Gastroesophageal sphincter (tissue), 4 donors: ENCODE measurements around the gene USP24. TPM values are rescaled to one million over a fixed set of nuclear protein-coding genes. Genes with fewer than 3 reads are reported as not detected.

Experiments used
- ATAC-seq: fragments of 150-250 bp; one replicate; pipeline ENCODE4 v1.9.1; 2016; ENCODE audit warnings: mild to moderate bottlenecking, moderate library complexity
- H3K27ac ChIP-seq, 4 donors: fragments of 200-600 bp; sonication (generic) in 3 of 4; 1 replicate in 3 of 4; 2 replicates in 1 of 4; pipeline ENCODE4 v1.5.1; 2016 to 2019
- H3K27me3 ChIP-seq: fragments of 200-600 bp; sonication (generic); one replicate; pipeline ENCODE4 v1.5.1; 2019
- H3K36me3 ChIP-seq, 2 donors: fragments of 200-600 bp; sonication (generic); one replicate each; pipeline ENCODE4 v1.5.1; 2019; ENCODE audit warnings: control low read depth in 1 of 2
- H3K4me1 ChIP-seq, 3 donors: fragments of 200-600 bp; sonication (generic); 1 replicate in 2 of 3; 2 replicates in 1 of 3; pipeline ENCODE4 v1.5.1; 2016 to 2019; ENCODE audit warnings: control low read depth in 2 of 3
- H3K4me3 ChIP-seq, 2 donors: fragments of 200-600 bp; sonication (generic); one replicate each; pipeline ENCODE4 v1.5.1; 2019; ENCODE audit warnings: mild to moderate bottlenecking in 1 of 2, moderate library complexity in 1 of 2
- H3K9me3 ChIP-seq, 3 donors: fragments of 200-600 bp; sonication (generic); one replicate each; pipeline ENCODE4 v1.5.1; 2017 to 2019; ENCODE audit warnings: control low read depth in 2 of 3
- CTCF ChIP-seq, 4 experiments: fragments of 200-600 bp in 2 of 4; fragments of 450-650 bp in 2 of 4; sonication (generic) in 1 of 4; IDR thresholded peaks; one replicate each; pipeline ENCODE4 v1.5.1; 2017 to 2019; ENCODE audit warnings: antibody characterized with exemption in 4 of 4, mild to moderate bottlenecking in 2 of 4, moderate library complexity in 2 of 4
- EP300 ChIP-seq: sonication (generic); formaldehyde crosslinking; IDR thresholded peaks from one replicate; pipeline ENCODE4 v1.6.1; 2017; ENCODE audit warnings: antibody characterized with exemption, mild to moderate bottlenecking
- POLR2A ChIP-seq, 2 donors: fragments of 450-650 bp; IDR thresholded peaks; one replicate each; pipeline ENCODE4 v1.6.1; 2017; ENCODE audit warnings: antibody characterized with exemption in 2 of 2, mild to moderate bottlenecking in 2 of 2, moderate library complexity in 1 of 2
- POLR2AphosphoS5 ChIP-seq: sonication (generic); formaldehyde crosslinking; IDR thresholded peaks from one replicate; pipeline ENCODE4 v1.6.1; 2017; ENCODE audit warnings: antibody characterized with exemption
- WGBS, 2 donors: methylation state at CpG; one replicate each; pipeline ENCODE4 v1.1.5; 2018; ENCODE audit warnings: low coverage in 1 of 2; 5-methylcytosine and 5-hydroxymethylcytosine counted together
- total RNA-seq, 4 donors: library from RNA; depleted of rRNA; stranded (reverse); fragments of >200 nt; gene quantifications; one replicate each; pipeline ENCODE4 v1.1.0, GENCODE V29; 2016

Gene USP24
- total RNA-seq, 4 donors from 2014 or later: 36.8 to 54.8 (median 45.5) TPM

GRCh38 chr1:55052221-55053142 lies 162.7 kb downstream of the USP24 start:
- TF ChIP-seq POLR2AphosphoS5 (no peak), EP300 (no peak), CTCF (IDR thresholded peaks at IDR 0.05) (no peak), POLR2A (IDR thresholded peaks at IDR 0.05) (no peak)
- Histone ChIP-seq H3K4me1 (no peaks in the 10 kb centered on the region), H3K9me3 (no peaks in the 10 kb centered on the region), H3K4me3 (no peak overlapping the region), H3K27ac (no peak overlapping the region), H3K36me3 (no peaks in the 10 kb centered on the region), H3K27me3 (no peaks in the 10 kb centered on the region)
- 81 to 83% methylated on average over 1 to 10 of the region's 29 CpGs for WGBS, 2 donors
- no peak for ATAC-seq

GRCh38 chr1:55051621-55052020 lies 163.5 kb downstream of the USP24 start:
- H3K9me3 ChIP-seq: no peaks in the 10 kb centered on the region
- no peaks in the 10 kb centered on the region for H3K36me3 ChIP-seq
- no peak overlapping the region for H3K27ac ChIP-seq
- no peaks in the 10 kb centered on the region for H3K4me1 ChIP-seq
- TF ChIP-seq CTCF (IDR thresholded peaks at IDR 0.05) (no peak), POLR2AphosphoS5 (no peak), EP300 (no peak), POLR2A (IDR thresholded peaks at IDR 0.05) (no peak)
- 68 to 76% methylated on average over 3 to 9 of the region's 9 CpGs for whole genome bisulfite sequencing, 2 donors
- no peak for ATAC-seq
- H3K27me3 ChIP-seq: no peaks in the 10 kb centered on the region
- H3K4me3 ChIP-seq: no peak overlapping the region

GRCh38 chr1:55051169-55051568 lies 164.0 kb downstream of the USP24 start:
- Histone ChIP-seq H3K27ac (no peak overlapping the region), H3K4me1 (no peaks in the 10 kb centered on the region), H3K36me3 (no peaks in the 10 kb centered on the region), H3K4me3 (no peak overlapping the region), H3K27me3 (no peaks in the 10 kb centered on the region), H3K9me3 (no peaks in the 10 kb centered on the region)
- TF ChIP-seq EP300 (no peak), CTCF (IDR thresholded peaks at IDR 0.05) (no peak), POLR2AphosphoS5 (no peak)
- WGBS, 2 donors: 82% methylated on average over 4 of the region's 5 CpGs; no CpG with 5 or more reads in 1 of the 2 donors
- ATAC-seq: no peak

GRCh38 chr1:55050283-55050682 lies 164.9 kb downstream of the USP24 start:
- Histone ChIP-seq H3K36me3 (no peaks in the 10 kb centered on the region), H3K9me3 (no peaks in the 10 kb centered on the region), H3K27ac (no peak overlapping the region), H3K4me3 (no peak overlapping the region), H3K27me3 (no peaks in the 10 kb centered on the region), H3K4me1 (no peaks in the 10 kb centered on the region)
- TF ChIP-seq CTCF (IDR thresholded peaks at IDR 0.05): no peak
- no peak for TF ChIP-seq POLR2AphosphoS5
- no peak for ATAC-seq
- no CpG with 5 or more reads among the region's 9 CpGs for WGBS, 2 donors

GRCh38 chr1:55049914-55050278 lies 165.3 kb downstream of the USP24 start:
- Histone ChIP-seq H3K4me1 (no peaks in the 10 kb centered on the region), H3K9me3 (no peaks in the 10 kb centered on the region), H3K27ac (no peak overlapping the region), H3K36me3 (no peaks in the 10 kb centered on the region), H3K27me3 (no peaks in the 10 kb centered on the region), H3K4me3 (no peak overlapping the region)
- TF ChIP-seq POLR2AphosphoS5 (no peak), EP300 (no peak), POLR2A (IDR thresholded peaks at IDR 0.05) (no peak), CTCF (IDR thresholded peaks at IDR 0.05) (no peak)
- no peak for ATAC-seq
- WGBS, 2 donors: 30 to 40% methylated on average over 2 to 7 of the region's 9 CpGs
